ENCODE measurements around the gene CCSER1. TPM values are rescaled to one million over a fixed set of nuclear protein-coding genes. Genes with fewer than 3 reads are reported as not detected.

Gene CCSER1
- total RNA-seq, 1 donor from 2014 or later = not detected

GRCh38 chr4:91630054-91630453 lies 1502.9 kb downstream of the CCSER1 start:
- intact Hi-C loops (cut with micrococcal nuclease) = no loop called here

- intact Hi-C loops (cut with micrococcal nuclease) = no loop called here
Observed at GRCh38 chr4:91630764-91631163, 1503.6 kb downstream of the CCSER1 start.

- intact Hi-C loops (cut with micrococcal nuclease) = no loop called here
Observed at GRCh38 chr4:91631335-91631734, 1504.1 kb downstream of the CCSER1 start.

GRCh38 chr4:91636083-91636482 lies 1508.9 kb downstream of the CCSER1 start:
- intact Hi-C loops (cut with micrococcal nuclease) = no loop called here

Other genes starting within 250 kb of the CCSER1 start
- gene MMRN1, start 232.5 kb upstream of the CCSER1 start, total RNA-seq = 0.24 and 0.27 TPM in 2 replicates

Data from T-helper 1 cell treated with Interleukin-12 subunit alpha and Interleukin-12 subunit beta and Interleukin-4 antibody, amounts not matched to agents 30 ng/mL and 1 ng/mL, for 36 hours (primary cell).